Muscle of leg (tissue), 11 donors: ENCODE data around the gene CHKA. TPM values are rescaled to one million over a fixed set of nuclear protein-coding genes. Genes with fewer than 3 reads are reported as not detected.

Source experiments
- DNase-seq: peaks from one replicate; pipeline ENCODE4 v3.0.0; 2013
- H3K27ac ChIP-seq: one replicate; pipeline ENCODE4 v1.5.1; 2013; ENCODE audit warnings: mild to moderate bottlenecking, low read length, control low read depth
- H3K27me3 ChIP-seq: one replicate; pipeline ENCODE4 v1.6.1; 2013; ENCODE audit warnings: low read length; ENCODE audit not compliant: control insufficient read depth, insufficient read depth
- H3K36me3 ChIP-seq: one replicate; pipeline ENCODE4 v1.6.1; 2013; ENCODE audit warnings: low read length; ENCODE audit not compliant: control insufficient read depth, insufficient read depth
- H3K4me1 ChIP-seq: one replicate; pipeline ENCODE4 v1.6.1; 2013; ENCODE audit warnings: low read length; ENCODE audit not compliant: control insufficient read depth, insufficient read depth
- H3K4me3 ChIP-seq: one replicate; pipeline ENCODE4 v1.5.1; 2013; ENCODE audit warnings: low read length, control low read depth
- H3K9me3 ChIP-seq: replicated peaks from 2 replicates; pipeline ENCODE4 v1.6.1; 2013; ENCODE audit warnings: low read depth, low read length; ENCODE audit not compliant: control insufficient read depth
- WGBS: methylation state at CpG from one replicate; pipeline ENCODE4 v1.1.5; 2013; ENCODE audit warnings: missing lambda C conversion rate; ENCODE audit not compliant: insufficient coverage; 5-methylcytosine and 5-hydroxymethylcytosine counted together
- polyA plus RNA-seq, 8 donors: library from polyadenylated mRNA; unstranded; fragments of 120-200 nt; gene quantifications; one replicate each; pipeline versions ENCODE4 v1.2.1 to v1.2.3, GENCODE V29; 2013; ENCODE audit warnings: inconsistent platforms in 1 of 8, low replicate concordance in 1 of 8; ENCODE audit not compliant: insufficient read length in 8 of 8, insufficient read depth in 1 of 8
- total RNA-seq: library from RNA; stranded (reverse); fragments of 120-200 nt; gene quantifications from one replicate; pipeline ENCODE4 v1.2.4, GENCODE V29; 2013

The CHKA gene
- total and polyA plus RNA-seq, 9 donors: 9.6 to 25.7 (median 13.4) TPM

DNA sequence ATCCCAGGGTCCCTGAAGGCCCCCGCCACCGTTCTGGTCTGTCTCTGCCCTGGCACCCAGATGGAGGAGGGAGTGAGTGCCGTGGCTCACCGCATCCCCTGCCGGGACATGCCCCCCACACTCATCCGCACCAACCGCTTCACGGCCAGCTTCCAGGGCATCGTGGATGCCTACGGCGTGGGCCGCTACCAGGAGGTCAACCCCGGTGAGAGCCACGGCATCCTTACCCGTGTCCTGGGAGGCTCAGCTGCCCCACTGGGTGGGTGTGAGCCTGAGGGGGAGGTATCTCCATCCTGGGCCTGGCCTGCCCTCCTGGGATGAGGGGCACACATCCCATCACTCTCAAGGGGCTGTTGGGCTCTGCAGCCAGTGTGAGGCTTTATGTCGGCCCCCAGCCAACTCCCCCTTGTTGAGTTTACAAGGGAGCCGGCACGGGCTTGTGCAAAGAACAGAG, 76.3 kb downstream of the CHKA start:
- H3K36me3 ChIP-seq: peaks cover 19% of the 10 kb centered on the region
- WGBS: 86% methylated on average over 7 of the region's 18 CpGs
- peaks cover 44% of the 10 kb centered on the region for H3K4me1 ChIP-seq
- H3K27ac ChIP-seq: no peak overlapping the region
- no peak overlapping the region for H3K4me3 ChIP-seq
- DNase-seq: no peak
- H3K9me3 ChIP-seq: no peaks in the 10 kb centered on the region
- no peaks in the 10 kb centered on the region for H3K27me3 ChIP-seq

DNA sequence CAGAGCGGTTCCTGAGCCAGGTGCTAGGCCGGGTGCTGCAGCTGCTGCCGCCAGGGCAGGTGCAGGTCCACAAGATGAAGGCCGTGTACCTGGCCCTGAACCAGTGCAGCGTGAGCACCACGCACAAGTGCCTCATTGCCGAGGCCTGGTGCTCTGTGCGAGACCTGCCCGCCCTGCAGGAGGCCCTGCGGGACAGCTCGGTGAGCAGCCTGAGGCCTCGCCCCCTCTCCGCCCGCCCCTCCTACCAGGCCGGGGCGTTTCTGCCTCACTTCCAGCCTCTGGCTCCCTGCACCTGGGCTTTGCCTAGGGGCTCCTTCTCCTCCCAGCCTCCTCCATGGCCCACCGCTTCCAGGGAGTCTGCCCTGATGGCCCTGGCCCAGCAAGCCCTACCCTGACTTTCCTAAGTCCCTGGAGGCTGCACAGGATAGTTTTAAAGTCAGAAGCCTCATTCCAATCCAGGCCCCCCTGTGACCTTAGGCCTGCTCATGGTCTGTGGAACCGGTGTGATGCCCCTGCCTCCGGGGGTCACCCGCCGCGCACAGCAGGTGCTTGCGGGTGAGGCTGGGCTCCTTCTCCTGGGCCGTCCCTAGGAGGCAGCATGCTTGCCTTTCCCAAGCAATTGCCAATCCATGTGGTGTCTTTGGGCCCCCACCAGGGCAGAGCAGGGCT, 76.9 kb downstream of the CHKA start:
- Histone ChIP-seq H3K4me3 (peak overlapping the region; percentile 15), H3K36me3 (peaks cover 14% of the 10 kb centered on the region), H3K27me3 (no peaks in the 10 kb centered on the region), H3K27ac (no peak overlapping the region), H3K4me1 (peaks cover 50% of the 10 kb centered on the region), H3K9me3 (no peaks in the 10 kb centered on the region)
- DNase-seq: peak; percentile 13
- 69% methylated on average over 24 of the region's 24 CpGs for WGBS

GRCh38 chr11:68043349-68044144, 77.6 kb downstream of the CHKA start:
- peak overlapping the region; percentile 62 for H3K27ac ChIP-seq
- peaks cover 56% of the 10 kb centered on the region for H3K4me1 ChIP-seq
- DNase-seq: peak; percentile 86
- no peaks in the 10 kb centered on the region for H3K27me3 ChIP-seq
- H3K36me3 ChIP-seq: peaks cover 11% of the 10 kb centered on the region
- WGBS: 37% methylated on average over 32 of the region's 36 CpGs
- peak overlapping the region; percentile 15 for H3K4me3 ChIP-seq
- H3K9me3 ChIP-seq: no peaks in the 10 kb centered on the region

GRCh38 chr11:68043029-68043348, 78.2 kb downstream of the CHKA start:
- no peak overlapping the region for H3K4me3 ChIP-seq
- H3K27me3 ChIP-seq: no peaks in the 10 kb centered on the region
- 59% methylated on average over 8 of the region's 8 CpGs for WGBS
- peaks cover 62% of the 10 kb centered on the region for H3K4me1 ChIP-seq
- H3K27ac ChIP-seq: peak overlapping the region; percentile 62
- no peak for DNase-seq
- peaks cover 10% of the 10 kb centered on the region for H3K36me3 ChIP-seq
- no peaks in the 10 kb centered on the region for H3K9me3 ChIP-seq

GRCh38 chr11:68042219-68043028, 78.8 kb downstream of the CHKA start:
- Histone ChIP-seq H3K36me3 (peaks cover 10% of the 10 kb centered on the region), H3K4me1 (peaks cover 68% of the 10 kb centered on the region), H3K27ac (peak overlapping the region; percentile 62), H3K4me3 (no peak overlapping the region), H3K9me3 (no peaks in the 10 kb centered on the region), H3K27me3 (no peaks in the 10 kb centered on the region)
- WGBS: 77% methylated on average over 21 of the region's 27 CpGs
- peak; percentile 20 for DNase-seq

- 68% methylated on average over 7 of the region's 12 CpGs for WGBS
- H3K36me3 ChIP-seq: peaks cover 14% of the 10 kb centered on the region
- DNase-seq: peak; percentile 6
- no peaks in the 10 kb centered on the region for H3K9me3 ChIP-seq
- no peak overlapping the region for H3K27ac ChIP-seq
- H3K4me3 ChIP-seq: no peak overlapping the region
- H3K27me3 ChIP-seq: no peaks in the 10 kb centered on the region
- peaks cover 73% of the 10 kb centered on the region for H3K4me1 ChIP-seq
Measured at GRCh38 chr11:68041617-68042218, 79.5 kb downstream of the CHKA start.

DNA sequence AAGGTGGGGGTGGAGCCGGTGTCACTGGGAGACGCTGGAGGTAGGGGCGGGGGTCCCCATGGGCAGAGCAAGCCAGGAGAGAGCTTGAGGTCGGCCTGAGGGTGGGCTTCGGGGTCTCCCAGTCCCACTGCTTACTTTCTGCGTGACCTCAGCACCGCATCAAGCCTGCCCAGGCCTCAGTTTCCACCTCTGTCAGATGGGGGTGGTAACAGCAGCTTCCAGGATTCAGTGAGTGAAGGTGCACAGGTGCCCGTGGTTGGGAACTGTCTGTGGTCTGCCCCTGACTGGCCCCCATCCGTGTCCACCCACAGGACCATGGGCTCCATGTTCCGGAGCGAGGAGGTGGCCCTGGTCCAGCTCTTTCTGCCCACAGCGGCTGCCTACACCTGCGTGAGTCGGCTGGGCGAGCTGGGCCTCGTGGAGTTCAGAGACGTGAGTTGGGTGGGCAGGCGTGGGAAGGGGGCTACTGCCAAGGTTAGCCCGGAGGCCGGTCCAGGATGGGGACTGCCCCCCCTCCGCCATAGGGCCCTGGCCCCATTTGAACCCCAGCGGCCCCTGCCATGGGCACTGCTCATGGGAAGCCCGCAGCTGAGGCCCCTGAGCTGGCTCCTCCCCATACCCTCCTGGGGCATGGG, 80.1 kb downstream of the CHKA start:
- Histone ChIP-seq H3K36me3 (peaks cover 18% of the 10 kb centered on the region), H3K4me3 (peak overlapping the region; percentile 49), H3K27me3 (no peaks in the 10 kb centered on the region), H3K9me3 (no peaks in the 10 kb centered on the region), H3K4me1 (peaks cover 77% of the 10 kb centered on the region), H3K27ac (peak overlapping the region; percentile 87)
- 65% methylated on average over 19 of the region's 23 CpGs for WGBS
- peak; percentile 14 for DNase-seq

DNA sequence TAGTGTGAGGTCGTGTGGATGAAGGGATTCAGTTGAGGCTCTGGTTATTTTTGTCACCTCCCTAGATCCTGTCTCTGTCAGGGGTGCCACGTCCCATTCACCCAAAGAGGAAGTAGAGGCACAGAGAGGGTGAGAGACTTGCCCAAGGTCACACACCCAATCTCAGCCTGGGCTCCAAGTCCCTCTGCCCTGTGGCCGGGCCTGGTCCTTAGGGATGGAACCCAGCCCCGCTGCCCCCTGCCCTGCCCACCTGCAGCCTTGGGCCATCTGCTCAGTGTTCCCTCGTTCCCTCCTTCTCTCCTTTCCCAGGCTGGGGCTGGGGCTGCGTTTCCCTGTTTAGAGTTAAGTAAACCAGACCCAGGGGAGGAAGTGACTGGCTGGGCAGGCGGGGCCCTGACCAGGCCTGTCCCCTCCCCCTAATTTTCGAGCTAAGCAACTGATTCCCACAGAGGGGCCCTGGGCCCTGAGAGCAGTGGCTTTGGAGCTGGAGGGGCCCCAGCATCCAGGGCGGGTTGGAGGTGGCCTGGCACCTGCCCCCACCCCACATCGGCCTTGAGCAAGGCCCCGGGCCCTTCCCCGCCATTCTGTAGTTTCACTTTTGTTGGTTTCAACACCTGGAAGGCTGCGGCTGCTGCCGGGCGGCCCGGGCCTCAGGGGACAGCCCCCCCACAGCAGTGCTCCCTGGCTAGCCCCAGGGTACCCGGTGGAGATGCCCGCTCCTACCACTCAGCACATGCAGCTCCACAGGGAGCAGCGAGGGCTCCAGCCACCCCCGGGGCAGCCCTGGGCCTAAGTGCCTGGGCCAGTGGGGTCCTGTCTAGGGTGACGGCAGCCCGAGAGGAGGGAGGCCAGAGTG, 80.9 kb downstream of the CHKA start:
- H3K36me3 ChIP-seq: peaks cover 24% of the 10 kb centered on the region
- WGBS: 7% methylated on average over 8 of the region's 22 CpGs
- no peaks in the 10 kb centered on the region for H3K9me3 ChIP-seq
- peak overlapping the region; percentile 49 for H3K4me3 ChIP-seq
- H3K27ac ChIP-seq: peak overlapping the region; percentile 87
- no peaks in the 10 kb centered on the region for H3K27me3 ChIP-seq
- peaks cover 77% of the 10 kb centered on the region for H3K4me1 ChIP-seq
- DNase-seq: peak; percentile 90

- no peak for DNase-seq
- Histone ChIP-seq H3K4me1 (peaks cover 77% of the 10 kb centered on the region), H3K27me3 (no peaks in the 10 kb centered on the region), H3K9me3 (no peaks in the 10 kb centered on the region), H3K27ac (peak overlapping the region; percentile 87), H3K4me3 (peak overlapping the region; percentile 61), H3K36me3 (peaks cover 24% of the 10 kb centered on the region)
- 8% methylated on average over 4 of the region's 10 CpGs for WGBS
Measured at GRCh38 chr11:68039526-68040086, 81.6 kb downstream of the CHKA start.
